Measurements from ENCODE around the gene USP10.

DNA sequence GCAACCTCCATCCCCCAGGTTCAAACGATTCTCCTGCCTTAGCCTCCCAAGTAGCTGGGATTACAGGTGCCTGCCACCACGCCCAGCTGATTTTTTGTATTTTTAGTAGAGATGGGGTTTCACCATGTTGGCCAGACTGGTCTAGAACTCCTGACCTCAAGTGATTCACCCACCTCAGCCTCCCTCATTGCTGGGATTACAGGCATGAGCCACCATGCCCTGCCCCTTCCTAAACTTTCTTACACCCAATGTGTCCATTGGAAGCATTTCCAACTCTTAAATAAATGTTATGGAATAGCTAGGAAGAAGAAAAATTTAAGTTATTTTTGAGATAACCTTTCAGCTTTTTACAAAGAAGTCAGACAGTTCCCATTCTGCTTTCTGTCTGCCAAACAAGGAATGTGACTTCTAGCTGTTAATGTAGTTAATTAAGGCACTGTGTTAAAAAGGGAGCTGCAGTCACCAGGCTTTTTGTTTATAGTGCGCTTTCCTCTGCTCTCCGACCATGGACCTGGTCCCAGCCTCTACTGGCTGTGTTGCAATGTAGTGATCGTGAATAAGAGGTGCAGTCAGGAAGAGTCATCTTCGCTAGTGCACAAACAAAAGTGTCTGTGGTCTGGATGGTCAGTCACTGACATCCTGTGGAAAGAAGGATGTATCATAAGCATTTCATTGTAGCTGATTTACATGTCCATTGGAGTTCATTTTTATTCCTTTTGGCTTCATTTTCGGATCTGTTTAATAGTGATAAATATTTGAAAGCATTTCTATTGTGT is 39.7 kb downstream of the USP10 start:
- no peak for TF ChIP-seq EZH2 (IDR thresholded peaks at IDR 0.05; ENCODE audit: low read length, missing control alignments)
- TF ChIP-seq, protein P1, sequence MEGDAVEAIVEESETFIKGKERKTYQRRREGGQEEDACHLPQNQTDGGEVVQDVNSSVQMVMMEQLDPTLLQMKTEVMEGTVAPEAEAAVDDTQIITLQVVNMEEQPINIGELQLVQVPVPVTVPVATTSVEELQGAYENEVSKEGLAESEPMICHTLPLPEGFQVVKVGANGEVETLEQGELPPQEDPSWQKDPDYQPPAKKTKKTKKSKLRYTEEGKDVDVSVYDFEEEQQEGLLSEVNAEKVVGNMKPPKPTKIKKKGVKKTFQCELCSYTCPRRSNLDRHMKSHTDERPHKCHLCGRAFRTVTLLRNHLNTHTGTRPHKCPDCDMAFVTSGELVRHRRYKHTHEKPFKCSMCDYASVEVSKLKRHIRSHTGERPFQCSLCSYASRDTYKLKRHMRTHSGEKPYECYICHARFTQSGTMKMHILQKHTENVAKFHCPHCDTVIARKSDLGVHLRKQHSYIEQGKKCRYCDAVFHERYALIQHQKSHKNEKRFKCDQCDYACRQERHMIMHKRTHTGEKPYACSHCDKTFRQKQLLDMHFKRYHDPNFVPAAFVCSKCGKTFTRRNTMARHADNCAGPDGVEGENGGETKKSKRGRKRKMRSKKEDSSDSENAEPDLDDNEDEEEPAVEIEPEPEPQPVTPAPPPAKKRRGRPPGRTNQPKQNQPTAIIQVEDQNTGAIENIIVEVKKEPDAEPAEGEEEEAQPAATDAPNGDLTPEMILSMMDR (conservative IDR thresholded peaks at IDR 0.05 in 1 of 2, IDR thresholded peaks at IDR 0.05 in 1 of 2; ENCODE audit: low read depth in 1 of 2, low read length in 2 of 2): no peak
